Measurements from ENCODE around the gene KLHL14. TPM values are rescaled to one million over a fixed set of nuclear protein-coding genes. Genes with fewer than 3 reads are reported as not detected.
A peak's percentile ranks its signal among the peaks of the same experiment; 100 is the strongest.

KLHL14 gene
- total and polyA plus RNA-seq, 2 of the 13 experiments (the other 11 are each of a cell fraction or from before 2014, with no cell fraction given): 16.0 to 41.8 TPM

DNA sequence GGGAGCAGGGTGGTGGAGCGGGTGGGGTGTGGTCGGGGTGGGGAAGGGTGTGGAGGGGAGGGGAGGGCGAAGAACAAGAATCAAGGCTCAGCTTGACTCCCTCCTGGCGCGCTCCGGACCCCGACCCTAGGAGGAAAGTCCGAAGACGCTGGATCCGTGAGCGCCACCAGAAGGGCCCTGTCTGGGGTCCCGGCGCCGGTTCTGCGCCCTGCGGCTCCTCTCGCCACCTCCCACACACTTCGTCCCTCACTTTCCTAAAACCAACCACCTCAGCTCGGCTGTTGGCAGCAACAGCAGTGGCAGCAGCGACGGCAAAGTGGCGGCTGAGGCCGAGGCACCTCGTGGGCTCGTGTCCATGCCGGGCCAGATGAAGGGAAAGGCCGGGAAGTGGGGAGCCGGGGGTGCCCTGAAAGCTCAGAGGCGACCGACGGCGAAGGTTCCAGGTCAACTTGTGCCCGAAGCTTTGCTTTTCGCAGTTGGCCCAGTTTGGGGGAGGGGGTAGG, 2.1 kb downstream of the KLHL14 start (continued):
- TF ChIP-seq TAF1 (CRISPR knock-in tag; IDR thresholded peaks at IDR 0.05): peak; percentile 23
- TF ChIP-seq, protein P1, sequence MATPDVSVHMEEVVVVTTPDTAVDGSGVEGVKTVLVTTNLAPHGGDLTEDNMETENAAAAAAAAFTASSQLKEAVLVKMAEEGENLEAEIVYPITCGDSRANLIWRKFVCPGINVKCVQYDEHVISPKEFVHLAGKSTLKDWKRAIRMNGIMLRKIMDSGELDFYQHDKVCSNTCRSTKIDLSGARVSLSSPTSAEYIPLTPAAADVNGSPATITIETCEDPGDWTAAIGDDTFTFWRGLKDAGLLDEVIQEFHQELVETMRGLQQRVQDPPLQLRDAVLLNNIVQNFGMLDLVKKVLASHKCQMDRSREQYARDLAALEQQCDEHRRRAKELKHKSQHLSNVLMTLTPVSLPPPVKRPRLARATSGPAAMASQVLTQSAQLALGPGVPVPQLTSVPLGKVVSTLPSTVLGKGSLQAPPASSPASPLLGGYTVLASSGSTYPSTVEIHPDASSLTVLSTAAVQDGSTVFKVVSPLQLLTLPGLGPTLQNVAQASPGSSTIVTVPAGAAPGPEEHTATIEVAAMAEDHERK (CRISPR knock-in tag; IDR thresholded peaks at IDR 0.05; ENCODE audit: low read depth): no peak
- no peak for TF ChIP-seq ETV6 (CRISPR knock-in tag; conservative IDR thresholded peaks at IDR 0.05)
- no peak; the same call in 1 of the 2 replicates for TF ChIP-seq ZNF777 (CRISPR knock-in tag; IDR thresholded peaks at IDR 0.05)
- TF ChIP-seq, protein P2, sequence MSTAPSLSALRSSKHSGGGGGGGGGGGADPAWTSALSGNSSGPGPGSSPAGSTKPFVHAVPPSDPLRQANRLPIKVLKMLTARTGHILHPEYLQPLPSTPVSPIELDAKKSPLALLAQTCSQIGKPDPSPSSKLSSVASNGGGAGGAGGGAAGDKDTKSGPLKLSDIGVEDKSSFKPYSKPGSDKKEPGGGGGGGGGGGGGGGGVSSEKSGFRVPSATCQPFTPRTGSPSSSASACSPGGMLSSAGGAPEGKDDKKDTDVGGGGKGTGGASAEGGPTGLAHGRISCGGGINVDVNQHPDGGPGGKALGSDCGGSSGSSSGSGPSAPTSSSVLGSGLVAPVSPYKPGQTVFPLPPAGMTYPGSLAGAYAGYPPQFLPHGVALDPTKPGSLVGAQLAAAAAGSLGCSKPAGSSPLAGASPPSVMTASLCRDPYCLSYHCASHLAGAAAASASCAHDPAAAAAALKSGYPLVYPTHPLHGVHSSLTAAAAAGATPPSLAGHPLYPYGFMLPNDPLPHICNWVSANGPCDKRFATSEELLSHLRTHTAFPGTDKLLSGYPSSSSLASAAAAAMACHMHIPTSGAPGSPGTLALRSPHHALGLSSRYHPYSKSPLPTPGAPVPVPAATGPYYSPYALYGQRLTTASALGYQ (CRISPR knock-in tag; IDR thresholded peaks at IDR 0.05): no peak
- TF ChIP-seq ZNF160 (CRISPR knock-in tag; IDR thresholded peaks at IDR 0.05): 0 out of 2 replicates have a peak, but pooled peaks have one; percentile 21
- TF ChIP-seq ZNF556 (CRISPR knock-in tag; IDR thresholded peaks at IDR 0.05; ENCODE audit: borderline replicate concordance): no peak
- TF ChIP-seq POLR2A (IDR thresholded peaks at IDR 0.05; ENCODE audit: insufficient read depth in 1 of 2, low read depth in 2 of 2, low read length in 2 of 2): 0 out of 4 replicates have a peak, but pooled peaks of 1 of the 2 experiments have one; percentile 18
- 0 out of 2 replicates have a peak, but pooled peaks have one; percentile 11 for TF ChIP-seq HNF4A (CRISPR knock-in tag; IDR thresholded peaks at IDR 0.05)
- 0 out of 2 replicates have a peak, but pooled peaks have one; percentile 60 for TF ChIP-seq CHCHD3 (CRISPR knock-in tag; IDR thresholded peaks at IDR 0.05)
- peak; percentile 16; the same call in 1 of the 2 replicates for TF ChIP-seq ZSCAN25 (CRISPR knock-in tag; IDR thresholded peaks at IDR 0.05)
- TF ChIP-seq NFKB2 (CRISPR knock-in tag; IDR thresholded peaks at IDR 0.05; ENCODE audit: borderline replicate concordance): peak; percentile 44; the same call in 1 of the 2 replicates
- TF ChIP-seq, protein P3, sequence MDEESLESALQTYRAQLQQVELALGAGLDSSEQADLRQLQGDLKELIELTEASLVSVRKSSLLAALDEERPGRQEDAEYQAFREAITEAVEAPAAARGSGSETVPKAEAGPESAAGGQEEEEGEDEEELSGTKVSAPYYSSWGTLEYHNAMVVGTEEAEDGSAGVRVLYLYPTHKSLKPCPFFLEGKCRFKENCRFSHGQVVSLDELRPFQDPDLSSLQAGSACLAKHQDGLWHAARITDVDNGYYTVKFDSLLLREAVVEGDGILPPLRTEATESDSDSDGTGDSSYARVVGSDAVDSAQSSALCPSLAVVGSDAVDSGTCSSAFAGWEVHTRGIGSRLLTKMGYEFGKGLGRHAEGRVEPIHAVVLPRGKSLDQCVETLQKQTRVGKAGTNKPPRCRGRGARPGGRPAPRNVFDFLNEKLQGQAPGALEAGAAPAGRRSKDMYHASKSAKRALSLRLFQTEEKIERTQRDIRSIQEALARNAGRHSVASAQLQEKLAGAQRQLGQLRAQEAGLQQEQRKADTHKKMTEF (CRISPR knock-in tag; IDR thresholded peaks at IDR 0.05): 0 out of 2 replicates have a peak, but pooled peaks have one; percentile 2
- 0 out of 2 replicates have a peak, but pooled peaks have one; percentile 4 for TF ChIP-seq SALL1 (CRISPR knock-in tag; IDR thresholded peaks at IDR 0.05)
- TF ChIP-seq GATAD2A (CRISPR knock-in tag; IDR thresholded peaks at IDR 0.05): peak; percentile 6; the same call in 1 of the 2 replicates
- TF ChIP-seq MTF2 (CRISPR knock-in tag; IDR thresholded peaks at IDR 0.05; ENCODE audit: borderline replicate concordance): no peak
- TF ChIP-seq RBM39 (IDR thresholded peaks at IDR 0.05; ENCODE audit: low read depth, low read length, poor library complexity, severe bottlenecking): no peak
- TF ChIP-seq AGO2 (optimal IDR thresholded peaks at IDR 0.05; ENCODE audit: low read depth, low read length): peak; percentile 78
- TF ChIP-seq TBX2 (CRISPR knock-in tag; IDR thresholded peaks at IDR 0.05; ENCODE audit: borderline replicate concordance): 0 out of 2 replicates have a peak, but pooled peaks have one; percentile 23
- TF ChIP-seq XRCC5 (optimal IDR thresholded peaks at IDR 0.05; ENCODE audit: low read length): peak; percentile 10
- TF ChIP-seq ZFP90 (CRISPR knock-in tag; IDR thresholded peaks at IDR 0.05; ENCODE audit: borderline replicate concordance): 0 out of 2 replicates have a peak, but pooled peaks have one; percentile 80
- TF ChIP-seq HNRNPLL (IDR thresholded peaks at IDR 0.05; ENCODE audit: low read depth, low read length, poor library complexity, severe bottlenecking): peak; percentile 0
- TF ChIP-seq ZNF235 (CRISPR knock-in tag; IDR thresholded peaks at IDR 0.05; ENCODE audit: borderline replicate concordance): peak; percentile 64; the same call in 1 of the 2 replicates
- TF ChIP-seq, protein P4, sequence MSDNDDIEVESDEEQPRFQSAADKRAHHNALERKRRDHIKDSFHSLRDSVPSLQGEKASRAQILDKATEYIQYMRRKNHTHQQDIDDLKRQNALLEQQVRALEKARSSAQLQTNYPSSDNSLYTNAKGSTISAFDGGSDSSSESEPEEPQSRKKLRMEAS (IDR thresholded peaks at IDR 0.05): 0 out of 2 replicates have a peak, but pooled peaks have one; percentile 18
- TF ChIP-seq, protein P5, sequence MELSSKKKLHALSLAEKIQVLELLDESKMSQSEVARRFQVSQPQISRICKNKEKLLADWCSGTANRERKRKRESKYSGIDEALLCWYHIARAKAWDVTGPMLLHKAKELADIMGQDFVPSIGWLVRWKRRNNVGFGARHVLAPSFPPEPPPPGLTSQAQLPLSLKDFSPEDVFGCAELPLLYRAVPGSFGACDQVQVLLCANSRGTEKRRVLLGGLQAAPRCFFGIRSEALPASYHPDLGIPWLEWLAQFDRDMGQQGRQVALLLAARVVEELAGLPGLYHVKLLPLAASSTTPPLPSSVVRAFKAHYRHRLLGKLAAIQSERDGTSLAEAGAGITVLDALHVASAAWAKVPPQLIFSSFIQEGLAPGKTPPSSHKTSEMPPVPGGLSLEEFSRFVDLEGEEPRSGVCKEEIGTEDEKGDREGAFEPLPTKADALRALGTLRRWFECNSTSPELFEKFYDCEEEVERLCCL (CRISPR knock-in tag; IDR thresholded peaks at IDR 0.05; ENCODE audit: borderline replicate concordance): no peak

Measured in HepG2 (cell line).